HCT116 (cell line): ENCODE measurements around the gene TAF12. TPM values are rescaled to one million over a fixed set of nuclear protein-coding genes. Genes with fewer than 3 reads are reported as not detected.

ENCODE experiments used
- ATAC-seq: fragments of 200-7000 bp; cut with Tn5 transposase; 2 replicates; pipeline ENCODE4 v1.9.1; 2020; ENCODE audit warnings: mild to moderate bottlenecking, moderate library complexity
- BruUV-seq: library from RNA; stranded (reverse); fragments of 400-500 nt; replicated peaks from 2 replicates; lab custom pipeline; 2021; lab: Mats Ljungman, UMichigan
- CTCF ChIA-PET: fragments of 300-600 bp; sonication (Branson Sonifier 250); formaldehyde crosslinking; loops from one replicate; lab custom pipeline; 2021; ENCODE audit warnings: antibody characterized with exemption; lab: Charles Lee
- POLR2A ChIA-PET: fragments of 300-600, 350-600 bp; sonication (Branson Sonifier 250); formaldehyde crosslinking; loops from one replicate; lab custom pipeline; 2021; ENCODE audit warnings: antibody characterized with exemption; lab: Charles Lee
- RAD21 ChIA-PET, 2 experiments: fragments of 300-600 bp; sonication (Branson Sonifier 250); formaldehyde crosslinking; loops; one replicate each; lab custom pipeline; 2023; ENCODE audit warnings: low total read pairs in 2 of 2; ENCODE audit not compliant: uncharacterized antibody in 2 of 2, unreplicated experiment in 2 of 2, low non-redundant PET in 1 of 2; lab: Charles Lee
- DNase-seq: peaks from one replicate; pipeline ENCODE4 v3.0.0-alpha.2; 2010; ENCODE audit warnings: low read depth, low spot score
- H2AFZ ChIP-seq: fragments of 200-600 bp; shearing (Covaris generic), sonication (generic); 2 replicates; pipeline ENCODE4 v1.6.1; 2017; ENCODE audit warnings: low read depth, mixed run types, mixed read lengths, antibody characterized with exemption, low read length; ENCODE audit not compliant: poor library complexity, severe bottlenecking
- H3K27ac ChIP-seq: 2 replicates; pipeline ENCODE4 v1.5.1; 2012; ENCODE audit warnings: low read depth, low read length
- H3K27me3 ChIP-seq: fragments of 200-600 bp; sonication (generic); 2 replicates; pipeline ENCODE4 v1.6.1; 2016; ENCODE audit warnings: mixed run types, low read length, mixed read lengths; ENCODE audit not compliant: insufficient read depth
- H3K36me3 ChIP-seq, 2 experiments: fragments of 200-500 bp in 1 of 2; fragments of 200-600 bp in 1 of 2; sonication (Bioruptor generic) in 1 of 2; sonication (generic) in 1 of 2; 2 replicates each; pipeline versions ENCODE4 v1.5.1 to v1.6.1; 2014 to 2016; ENCODE audit warnings: low read length in 2 of 2, inconsistent platforms in 1 of 2, mixed read lengths in 1 of 2, mixed run types in 1 of 2; ENCODE audit not compliant: insufficient read depth in 2 of 2, control insufficient read depth in 1 of 2
- H3K4me1 ChIP-seq, 2 experiments: fragments of 200-600 bp in 1 of 2; sonication (generic) in 1 of 2; 2 replicates each; pipeline versions ENCODE4 v1.5.1 to v1.6.1; 2012 to 2017; ENCODE audit warnings: low read length in 2 of 2, inconsistent platforms in 1 of 2, mild to moderate bottlenecking in 1 of 2, mixed read lengths in 1 of 2, mixed run types in 1 of 2, moderate library complexity in 1 of 2; ENCODE audit not compliant: insufficient read depth in 2 of 2, control insufficient read depth in 1 of 2
- H3K4me2 ChIP-seq: fragments of 200-600 bp; sonication (generic); 2 replicates; pipeline ENCODE4 v1.6.1; 2017; ENCODE audit warnings: mixed run types, low read length, mixed read lengths
- H3K4me3 ChIP-seq, 2 experiments: fragments of 200-600 bp in 1 of 2; sonication (generic) in 1 of 2; replicated peaks in 1 of 2; 2 replicates each; pipeline ENCODE4 v1.5.1; 2011 to 2016; ENCODE audit warnings: low read length in 2 of 2, control low read depth in 1 of 2, low read depth in 1 of 2, mild to moderate bottlenecking in 1 of 2, mixed read lengths in 1 of 2, mixed run types in 1 of 2
- H3K79me2 ChIP-seq: fragments of 200-600 bp; sonication (generic); 2 replicates; pipeline ENCODE4 v1.6.1; 2017; ENCODE audit warnings: mild to moderate bottlenecking, mixed run types, low read length, moderate library complexity, mixed read lengths; ENCODE audit not compliant: insufficient read depth
- H3K9ac ChIP-seq: fragments of 200-600 bp; sonication (generic); 2 replicates; pipeline ENCODE4 v1.6.1; 2016; ENCODE audit warnings: low read length, mixed read lengths
- H3K9me2 ChIP-seq: fragments of 200-600 bp; sonication (generic), shearing (Covaris generic); 2 replicates; pipeline ENCODE4 v1.6.1; 2017; ENCODE audit warnings: mixed run types, mild to moderate bottlenecking, moderate library complexity; ENCODE audit not compliant: insufficient read depth
- H3K9me3 ChIP-seq, 2 experiments: fragments of 200-500 bp in 1 of 2; fragments of 200-600 bp in 1 of 2; sonication (Bioruptor generic) in 1 of 2; sonication (generic) in 1 of 2; 2 replicates each; pipeline ENCODE4 v1.6.1; 2014 to 2017; ENCODE audit warnings: low read length in 2 of 2, mixed read lengths in 2 of 2, inconsistent platforms in 1 of 2, low read depth in 1 of 2, mild to moderate bottlenecking in 1 of 2, mixed run types in 1 of 2, moderate library complexity in 1 of 2; ENCODE audit not compliant: control insufficient read depth in 1 of 2, insufficient read depth in 1 of 2
- H4K20me1 ChIP-seq: fragments of 200-600 bp; sonication (generic), shearing (Covaris generic); 2 replicates; pipeline ENCODE4 v1.6.1; 2017; ENCODE audit warnings: mixed run types, mild to moderate bottlenecking, moderate library complexity; ENCODE audit not compliant: insufficient read depth
- ATF3 ChIP-seq: IDR thresholded peaks from 2 replicates; pipeline ENCODE4 v1.6.1; 2012
- CBX3 ChIP-seq: IDR thresholded peaks from 2 replicates; pipeline ENCODE4 v1.6.1; 2012; ENCODE audit warnings: low read depth
- CTCF ChIP-seq, 3 experiments: fragments of 200-600 bp in 1 of 3; sonication (generic) in 1 of 3; IDR thresholded peaks in 2 of 3; conservative IDR thresholded peaks in 1 of 3; 2 replicates each; pipeline ENCODE4 v1.5.1; 2012 to 2017; ENCODE audit warnings: low read depth in 2 of 3, low read length in 2 of 3, antibody characterized with exemption in 1 of 3, borderline replicate concordance in 1 of 3, control low read depth in 1 of 3, mild to moderate bottlenecking in 1 of 3, mixed read lengths in 1 of 3, mixed run types in 1 of 3, moderate library complexity in 1 of 3; ENCODE audit not compliant: insufficient read depth in 1 of 3
- EGR1 ChIP-seq: IDR thresholded peaks from 2 replicates; pipeline ENCODE4 v1.6.1; 2012; ENCODE audit warnings: low read depth
- EZH2 ChIP-seq: fragments of 200-600 bp; sonication (generic); IDR thresholded peaks from 2 replicates; pipeline ENCODE4 v1.6.1; 2017; ENCODE audit warnings: antibody characterized with exemption, mixed run types
- FOSL1 ChIP-seq: IDR thresholded peaks from 2 replicates; pipeline ENCODE4 v1.6.1; 2012; ENCODE audit warnings: low read depth
- JUND ChIP-seq: IDR thresholded peaks from 2 replicates; pipeline ENCODE4 v1.6.1; 2012
- MAX ChIP-seq: IDR thresholded peaks from 2 replicates; pipeline ENCODE4 v1.6.1; 2012
- POLR2A ChIP-seq: IDR thresholded peaks from 2 replicates; pipeline ENCODE4 v1.7.0; 2011; ENCODE audit warnings: borderline replicate concordance; ENCODE audit not compliant: insufficient read depth, insufficient read length; ENCODE audit errors: extremely low read depth
- POLR2AphosphoS5 ChIP-seq: IDR thresholded peaks from 2 replicates; pipeline ENCODE4 v1.6.1; 2011; ENCODE audit warnings: mild to moderate bottlenecking, low read depth, low read length, moderate library complexity
- RAD21 ChIP-seq: IDR thresholded peaks from 2 replicates; pipeline ENCODE4 v1.6.1; 2012; ENCODE audit warnings: low read depth, mild to moderate bottlenecking
- REST ChIP-seq: IDR thresholded peaks from 2 replicates; pipeline ENCODE4 v1.6.1; 2012; ENCODE audit warnings: low read depth
- SP1 ChIP-seq: IDR thresholded peaks from 2 replicates; pipeline ENCODE4 v1.6.1; 2012; ENCODE audit warnings: low read depth
- SRF ChIP-seq: IDR thresholded peaks from 2 replicates; pipeline ENCODE4 v1.6.1; 2012; ENCODE audit warnings: low read depth
- TCF7L2 ChIP-seq: IDR thresholded peaks from 2 replicates; pipeline ENCODE4 v1.7.0; 2011; ENCODE audit warnings: borderline replicate concordance, inconsistent platforms; ENCODE audit not compliant: insufficient read depth, insufficient read length; ENCODE audit errors: extremely low read depth
- YY1 ChIP-seq: IDR thresholded peaks from 2 replicates; pipeline ENCODE4 v1.6.1; 2011; ENCODE audit warnings: low read length, low read depth, moderate library complexity, mild to moderate bottlenecking; ENCODE audit not compliant: insufficient replicate concordance; ENCODE audit errors: extremely low read depth
- ZFX ChIP-seq: fragments of 450-650 bp; IDR thresholded peaks from 2 replicates; pipeline ENCODE4 v1.6.1; 2017
- ZNF274 ChIP-seq: fragments of 200-500 bp; sonication (Bioruptor generic); IDR thresholded peaks from 2 replicates; pipeline ENCODE4 v1.6.1; 2014; ENCODE audit warnings: mild to moderate bottlenecking, low read depth, low read length, inconsistent platforms
- intact Hi-C: fragments of 100-400 bp; cut with micrococcal nuclease; formaldehyde crosslinking; loops from 2 replicates; pipeline ENCODE4 v1.10.0; 2022
- total RNA-seq: library from RNA; stranded (reverse); gene quantifications from one replicate; pipeline ENCODE4 v1.2.1, GENCODE V29; 2021; ENCODE audit not compliant: unreplicated experiment

The TAF12 gene
- total RNA-seq, 1 experiment from 2014 or later: 39.0 TPM

GRCh38 chr1:28684937-28685336 is 42.1 kb upstream of the TAF12 start:
- no peaks in the 10 kb centered on the region for H4K20me1 ChIP-seq
- no peaks in the 10 kb centered on the region for H3K9me2 ChIP-seq
- no peak for TF ChIP-seq RAD21
- no peak for TF ChIP-seq EGR1
- no peak for TF ChIP-seq TCF7L2
- no peak for TF ChIP-seq CTCF (IDR thresholded peaks at IDR 0.05 in 2 of 3, conservative IDR thresholded peaks at IDR 0.05 in 1 of 3; ENCODE audit: borderline replicate concordance in 1 of 3, insufficient read depth in 1 of 3, low read depth in 2 of 3, low read length in 2 of 3)
- no peak for TF ChIP-seq ZFX
- no peak for TF ChIP-seq ATF3
- no peak for TF ChIP-seq FOSL1
- TF ChIP-seq REST: no peak
- TF ChIP-seq ZNF274: no peak
- no peak for TF ChIP-seq MAX
- no peak for TF ChIP-seq JUND
- no peak for TF ChIP-seq EZH2
- no peak for TF ChIP-seq SRF
- TF ChIP-seq POLR2AphosphoS5: no peak
- TF ChIP-seq CBX3: no peak
- TF ChIP-seq YY1: no peak
- TF ChIP-seq POLR2A: no peak
- TF ChIP-seq SP1: no peak
- peaks cover 0 to 3% of the 10 kb centered on the region in 2 experiments; a peak in 2 of 4 replicates for H3K36me3 ChIP-seq
- H3K9ac ChIP-seq: no peak overlapping the region
- H3K9me3 ChIP-seq: no peaks in the 10 kb centered on the region
- CTCF ChIA-PET: no interaction called here
- RAD21 ChIA-PET: no interaction called here
- H3K27me3 ChIP-seq: no peaks in the 10 kb centered on the region
- ATAC-seq: no peak
- no TSS peak for BruUV-seq
- no peak overlapping the region for H2AFZ ChIP-seq
- H3K27ac ChIP-seq: no peak overlapping the region
- POLR2A ChIA-PET: interaction anchor here (1.4 kb wide), 1 partner anchor 36 kb away, joined by 3 read pairs; the partner anchor contains the start of gene RNU11
- H3K4me3 ChIP-seq: no peak overlapping the region
- intact Hi-C loops: no loop called here
- no peaks in the 10 kb centered on the region for H3K79me2 ChIP-seq
- H3K4me1 ChIP-seq: no peaks in the 10 kb centered on the region
- no peak overlapping the region for H3K4me2 ChIP-seq
- no peak for DNase-seq
